Measurements from ENCODE around the gene TERB1. TPM values are rescaled to one million over a fixed set of nuclear protein-coding genes. Genes with fewer than 3 reads are reported as not detected.

TERB1 gene
- total RNA-seq (2016; rRNA removed; fragmentation: Illumina TruSeq; extraction: Trizol): not detected in 2 replicates
- not detected in 2 replicates for total RNA-seq (2016; cell fraction: cytosol; rRNA removed; fragmentation: Illumina TruSeq; extraction: Trizol; ENCODE audit: low read depth)
- total RNA-seq (2016; cell fraction: insoluble cytoplasmic fraction; rRNA removed; fragmentation: Illumina TruSeq; extraction: Trizol): not detected in 2 replicates
- 0.09 and 0.10 TPM in 2 replicates for total RNA-seq (2016; cell fraction: membrane; rRNA removed; fragmentation: Illumina TruSeq; extraction: Trizol)
- total RNA-seq (2016; cell fraction: nucleus; rRNA removed; fragmentation: Illumina TruSeq; extraction: Trizol): not detected in 2 replicates
- not detected in 2 replicates for polyA plus RNA-seq (2011; rRNA removed)
- polyA plus RNA-seq (2011; cell fraction: cytosol; rRNA removed): not detected in 2 replicates
- polyA plus RNA-seq (2011; cell fraction: nucleus; rRNA removed): not detected in 2 replicates
- polyA plus RNA-seq (2012): not detected in 2 replicates
- polyA plus RNA-seq (2016; cell fraction: cytosol; fragmentation: Illumina TruSeq; extraction: Trizol; ENCODE audit: low read depth): not detected in 2 replicates
- not detected in 2 replicates for polyA plus RNA-seq (2016; cell fraction: insoluble cytoplasmic fraction; fragmentation: Illumina TruSeq; extraction: Trizol; ENCODE audit: low read depth)
- not detected in 2 replicates for polyA plus RNA-seq (2016; cell fraction: membrane; fragmentation: Illumina TruSeq; extraction: Trizol; ENCODE audit: low read depth)
- polyA plus RNA-seq (2016; cell fraction: nucleus; fragmentation: Illumina TruSeq; extraction: Trizol; ENCODE audit: insufficient read depth, low read depth): not detected in 2 replicates
- not detected in 2 replicates for polyA minus RNA-seq (2011; rRNA and poly(A)+ RNA removed; ENCODE audit: low replicate concordance)
- not detected in 2 replicates for polyA minus RNA-seq (2011; cell fraction: cytosol; rRNA and poly(A)+ RNA removed)
- not detected in 2 replicates for polyA minus RNA-seq (2011; cell fraction: nucleus; rRNA and poly(A)+ RNA removed)
- percentile 26 among the genes with signal in this experiment for Bru-seq, nascent RNA
- percentile 29 among the genes with signal in this experiment for BruChase-seq, experiment 1, labeled RNA remaining after a 6-hour chase
- percentile 34 among the genes with signal in this experiment for BruChase-seq, experiment 2, labeled RNA remaining after a 2-hour chase
- long read RNA-seq, experiment 1: 0 reads
- long read RNA-seq, experiment 2: 0 reads

GRCh38 chr16:66801320-66802105 is at the start of gene TERB1:
TSS of gene TERB1 (minus strand) at chr16:66801584. CDS start at chr16:66796798, 4,786 bp downstream.
- FAIRE-seq: no peak
- CTCF ChIA-PET (ENCODE audit: low intra/inter-chr PET ratio, low total read pairs): no interaction called here
- no TSS peak for BruUV-seq (replicated peaks)
- TF ChIP-seq CBFB (CRISPR knock-in tag; IDR thresholded peaks at IDR 0.05) (no peak), FOXC1 (CRISPR knock-in tag; IDR thresholded peaks at IDR 0.05; ENCODE audit: borderline replicate concordance) (no peak), ZFY (CRISPR knock-in tag; IDR thresholded peaks at IDR 0.05) (no peak), ZNF577 (CRISPR knock-in tag; IDR thresholded peaks at IDR 0.05; ENCODE audit: borderline replicate concordance, low read depth) (no peak), ZSCAN22 (CRISPR knock-in tag; IDR thresholded peaks at IDR 0.05) (no peak), ELF1 (CRISPR knock-in tag; IDR thresholded peaks at IDR 0.05) (no peak), AGO2 (optimal IDR thresholded peaks at IDR 0.05; ENCODE audit: low read depth, low read length) (peak; percentile 95), ZNF251 (CRISPR knock-in tag; IDR thresholded peaks at IDR 0.05) (no peak), ZBTB8A (CRISPR knock-in tag; IDR thresholded peaks at IDR 0.05; ENCODE audit: borderline replicate concordance, low read depth) (no peak), ASH2L (IDR thresholded peaks at IDR 0.05; ENCODE audit: insufficient read length, low read depth, low read length) (no peak), ZNF180 (CRISPR knock-in tag; IDR thresholded peaks at IDR 0.05; ENCODE audit: borderline replicate concordance, low read depth) (no peak), RBFOX2 (IDR thresholded peaks at IDR 0.05; ENCODE audit: low read depth, low read length) (peak; percentile 42; the same call in 1 of the 2 replicates), FOXA1 (IDR thresholded peaks at IDR 0.05) (no peak), FOXA1 (CRISPR knock-in tag; IDR thresholded peaks at IDR 0.05) (no peak), ZNF687 (CRISPR knock-in tag; IDR thresholded peaks at IDR 0.05) (0 out of 2 replicates have a peak, but pooled peaks have one; percentile 7)

More at GRCh38 chr16:66801320-66802105, at the start of gene TERB1:
- intact Hi-C loops (cut with micrococcal nuclease; ENCODE audit: unreplicated experiment) (no loop called here), in situ Hi-C loops (cut with HindIII; ENCODE audit: extremely low pct_ligation_motif_present, low pct_unique_long_range_greater_than_20kb) (no loop called here)
- Histone ChIP-seq H2AFZ (ENCODE audit: low read length) (no peak within 1 kb of the TSS), H3K4me2 (ENCODE audit: low read depth, low read length) (no peak within 1 kb of the TSS), H3K4me3 (replicated peaks in 1 of 3; ENCODE audit: insufficient read depth in 1 of 3, low read depth in 2 of 3, low read length in 3 of 3) (no peak within 1 kb of the TSS), H3K79me2 (ENCODE audit: insufficient read depth, low read length) (no peaks in the 10 kb centered on the region), H4K20me1 (ENCODE audit: insufficient read depth, low read length) (no peaks in the 10 kb centered on the region), H3K36me3 (replicated peaks in 1 of 2; ENCODE audit: control insufficient read depth in 1 of 2, insufficient read depth in 2 of 2, low read length in 2 of 2) (peaks cover 13 to 19% of the 10 kb centered on the region in 2 experiments), H3K27me3 (ENCODE audit: control insufficient read depth in 1 of 2, insufficient read depth in 2 of 2, low read length in 2 of 2) (no peaks in the 10 kb centered on the region), H3K4me1 (ENCODE audit: insufficient read depth, low read length) (no peaks in the 10 kb centered on the region), H3K27ac (ENCODE audit: extremely low read length, insufficient read depth, low read length) (no peak within 1 kb of the TSS), H3K9ac (ENCODE audit: insufficient read depth, low read depth, low read length) (no peak within 1 kb of the TSS), H3K9me3 (ENCODE audit: low read length) (no peaks in the 10 kb centered on the region)
- 97% methylated on average over 56 of the region's 56 CpGs for WGBS (ENCODE audit: low lambda C conversion rate)
- POLR2A ChIA-PET: no interaction called here
- DNase-seq (ENCODE audit: low spot score) (no peak), ATAC-seq (peak; percentile 51)
